Measurements from ENCODE around the gene PLB1.

The PLB1 gene

DNA sequence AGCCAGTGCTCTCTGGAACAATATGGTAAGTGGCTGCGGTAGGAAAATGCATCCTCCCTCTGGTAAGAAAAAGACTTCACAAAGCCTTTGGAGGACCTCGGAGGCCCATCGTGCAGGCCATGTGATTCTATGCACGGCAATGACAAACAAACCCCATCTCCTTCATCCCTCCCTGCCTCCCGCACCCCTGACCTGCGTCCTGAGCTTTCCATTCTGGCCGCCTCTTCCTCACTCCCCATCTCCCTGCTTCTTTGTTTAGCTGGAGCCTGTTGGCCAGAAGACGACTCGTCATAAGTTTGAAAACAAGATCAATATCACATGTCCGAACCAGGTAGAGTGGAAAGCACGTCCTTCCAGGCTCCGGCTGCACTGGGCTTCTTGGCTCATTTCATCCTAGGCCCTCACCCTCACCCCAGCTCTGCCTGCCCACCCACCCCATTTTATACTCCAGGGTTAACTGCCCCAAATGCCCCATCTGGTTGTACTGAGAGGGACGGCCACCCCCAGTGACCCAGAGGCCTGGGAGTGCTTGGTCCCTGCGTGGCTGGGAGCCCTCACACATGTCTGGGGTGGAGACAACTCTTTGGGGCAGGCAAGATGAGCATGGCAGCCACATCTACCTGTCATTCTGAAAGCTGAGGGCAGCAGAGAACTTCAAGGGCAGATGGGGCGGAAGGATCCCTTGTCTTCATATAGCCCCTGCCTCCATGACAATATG is 94.0 kb downstream of the PLB1 start:
- Histone ChIP-seq H3K9me3 (ENCODE audit: control insufficient read depth, low read depth, low read length) (no peaks in the 10 kb centered on the region), H3K4me3 (ENCODE audit: low read length) (no peak overlapping the region), H3K27ac (ENCODE audit: low read length) (no peak overlapping the region), H3K36me3 (ENCODE audit: control insufficient read depth, low read depth, low read length) (no peaks in the 10 kb centered on the region), H3K9ac (ENCODE audit: low read length) (no peak overlapping the region), H3K4me1 (ENCODE audit: control insufficient read depth, low read depth, low read length) (peaks cover 10% of the 10 kb centered on the region), H3K27me3 (ENCODE audit: control insufficient read depth, insufficient read depth, low read length) (no peaks in the 10 kb centered on the region)

DNA sequence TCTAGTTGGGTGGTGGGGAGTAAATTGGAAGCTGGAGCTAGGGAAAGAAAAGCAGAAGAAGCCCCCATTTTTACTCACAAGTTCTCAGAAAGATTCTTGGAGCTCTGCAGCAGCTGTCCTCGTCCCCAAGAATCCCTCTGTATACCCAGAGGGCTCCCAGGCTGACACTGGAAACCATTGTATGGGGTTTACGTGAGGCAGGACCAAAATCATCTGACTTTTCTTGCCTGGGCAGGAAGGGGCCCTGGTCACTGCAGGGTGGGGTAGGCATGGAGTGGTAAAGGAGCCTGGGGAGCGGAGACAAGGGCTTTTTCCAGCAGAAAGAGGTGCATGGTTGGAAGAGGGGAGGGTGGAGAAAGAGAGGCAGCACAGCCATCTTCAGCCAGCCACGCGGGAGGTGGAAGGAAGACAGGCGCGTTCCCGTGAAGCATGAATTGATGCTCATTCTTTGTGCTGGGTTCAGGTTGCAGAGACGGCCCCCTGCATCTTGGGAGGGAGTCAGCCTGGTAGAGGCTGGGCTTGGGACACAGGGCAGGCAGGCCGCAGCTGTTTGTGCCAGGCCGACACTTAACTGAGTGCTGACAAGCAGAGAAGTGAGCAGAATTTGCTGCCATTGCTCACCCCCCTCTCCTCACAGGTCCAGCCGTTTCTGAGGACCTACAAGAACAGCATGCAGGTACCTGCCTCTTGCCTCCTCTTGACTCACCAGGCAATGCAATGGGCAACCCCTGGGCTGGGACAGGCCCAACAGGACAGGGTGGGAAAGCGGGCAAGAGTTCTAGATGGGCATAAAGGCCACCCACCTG is 94.8 kb downstream of the PLB1 start:
- Histone ChIP-seq H3K36me3 (ENCODE audit: control insufficient read depth, low read depth, low read length) (no peaks in the 10 kb centered on the region), H3K9ac (ENCODE audit: low read length) (no peak overlapping the region), H3K27ac (ENCODE audit: low read length) (no peak overlapping the region), H3K4me1 (ENCODE audit: control insufficient read depth, low read depth, low read length) (peaks cover 10% of the 10 kb centered on the region), H3K9me3 (ENCODE audit: control insufficient read depth, low read depth, low read length) (no peaks in the 10 kb centered on the region), H3K27me3 (ENCODE audit: control insufficient read depth, insufficient read depth, low read length) (no peaks in the 10 kb centered on the region), H3K4me3 (ENCODE audit: low read length) (no peak overlapping the region)

DNA sequence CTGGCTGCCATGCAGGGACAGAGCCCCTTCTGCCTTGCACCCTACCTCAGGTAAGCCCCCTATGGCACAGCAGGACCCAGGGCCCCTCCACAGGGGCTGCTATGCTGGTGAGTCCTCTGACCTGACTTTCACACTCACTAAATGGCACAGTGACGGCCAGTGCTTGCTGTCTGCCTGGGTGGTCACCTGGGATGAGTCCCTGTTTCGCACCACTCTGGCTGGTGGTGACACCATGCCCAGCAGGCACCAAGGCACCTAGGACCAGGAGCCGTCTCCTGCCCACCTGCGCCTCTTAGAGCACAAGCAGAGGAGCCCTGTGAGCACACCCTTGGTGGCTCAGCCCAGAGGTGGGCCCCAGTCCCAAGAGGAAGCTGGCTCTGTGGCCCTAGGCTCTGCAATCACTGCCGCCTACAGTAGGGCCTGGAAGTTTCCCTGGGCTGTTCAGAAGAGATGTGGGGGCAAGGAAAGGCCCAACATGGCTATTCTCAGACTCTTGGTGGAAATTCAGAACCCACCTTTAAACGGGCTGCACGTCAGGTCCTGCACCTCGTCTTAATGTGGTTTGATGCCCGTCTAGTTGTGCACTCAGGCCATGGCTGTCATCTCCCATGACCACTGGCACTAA is 96.0 kb downstream of the PLB1 start:
- Histone ChIP-seq H3K27ac (ENCODE audit: low read length) (no peak overlapping the region), H3K9ac (ENCODE audit: low read length) (no peak overlapping the region), H3K9me3 (ENCODE audit: control insufficient read depth, low read depth, low read length) (no peaks in the 10 kb centered on the region), H3K27me3 (ENCODE audit: control insufficient read depth, insufficient read depth, low read length) (no peaks in the 10 kb centered on the region), H3K4me1 (ENCODE audit: control insufficient read depth, low read depth, low read length) (peaks cover 10% of the 10 kb centered on the region), H3K36me3 (ENCODE audit: control insufficient read depth, low read depth, low read length) (no peaks in the 10 kb centered on the region), H3K4me3 (ENCODE audit: low read length) (no peak overlapping the region)

DNA sequence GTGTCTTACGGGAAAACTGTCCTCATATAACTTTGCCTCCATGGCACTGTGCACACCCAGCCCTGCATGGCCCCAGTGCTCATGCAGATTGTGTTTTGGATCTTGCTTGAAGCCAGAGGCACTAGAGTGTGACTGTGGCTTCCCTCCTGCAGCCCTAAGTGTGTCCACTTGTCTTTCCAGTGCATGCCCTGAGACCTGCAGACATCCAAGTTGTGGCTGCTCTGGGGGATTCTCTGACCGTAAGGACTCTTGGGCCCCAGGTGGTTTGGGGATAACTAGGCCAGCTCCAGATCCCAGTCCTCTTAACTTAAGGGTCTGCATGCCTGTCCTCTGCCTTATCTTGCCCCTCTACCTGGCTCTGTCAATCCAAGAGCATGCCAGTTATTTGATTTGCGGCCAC is 96.6 kb downstream of the PLB1 start:
- no peaks in the 10 kb centered on the region for H3K9me3 ChIP-seq (ENCODE audit: control insufficient read depth, low read depth, low read length)
- H3K36me3 ChIP-seq (ENCODE audit: control insufficient read depth, low read depth, low read length) = no peaks in the 10 kb centered on the region
- no peaks in the 10 kb centered on the region for H3K27me3 ChIP-seq (ENCODE audit: control insufficient read depth, insufficient read depth, low read length)
- peaks cover 10% of the 10 kb centered on the region for H3K4me1 ChIP-seq (ENCODE audit: control insufficient read depth, low read depth, low read length)
- H3K27ac ChIP-seq (ENCODE audit: low read length) = no peak overlapping the region
- no peak overlapping the region for H3K9ac ChIP-seq (ENCODE audit: low read length)
- no peak overlapping the region for H3K4me3 ChIP-seq (ENCODE audit: low read length)

DNA sequence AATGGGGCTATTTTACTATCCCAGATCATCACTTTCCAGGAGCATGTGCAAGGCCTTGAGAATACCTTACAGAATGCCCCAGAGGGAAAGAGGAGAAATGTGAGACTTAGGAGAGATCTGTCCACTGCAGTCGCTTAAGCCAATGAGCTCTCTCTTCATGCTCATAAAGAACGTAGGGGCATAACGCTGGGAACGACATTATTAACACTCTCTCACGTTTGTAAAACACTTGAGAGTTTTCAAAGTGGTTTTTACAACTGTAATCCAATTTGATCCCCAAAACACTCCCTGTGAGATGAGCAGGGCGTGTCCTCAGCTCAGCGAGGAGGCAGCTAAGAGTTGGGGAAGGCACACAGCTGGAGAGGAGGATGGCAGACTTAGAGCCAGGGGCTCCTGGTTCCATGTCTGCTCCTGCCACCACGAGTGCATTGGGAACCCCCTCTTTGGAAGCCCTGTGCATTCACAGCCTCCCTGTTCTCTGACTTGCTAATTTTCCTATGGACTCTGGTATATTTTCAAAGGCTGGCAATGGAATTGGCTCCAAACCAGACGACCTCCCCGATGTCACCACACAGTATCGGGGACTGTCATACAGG is 97.4 kb downstream of the PLB1 start:
- H3K36me3 ChIP-seq (ENCODE audit: control insufficient read depth, low read depth, low read length) = no peaks in the 10 kb centered on the region
- no peaks in the 10 kb centered on the region for H3K9me3 ChIP-seq (ENCODE audit: control insufficient read depth, low read depth, low read length)
- H3K4me3 ChIP-seq (ENCODE audit: low read length) = no peak overlapping the region
- H3K27me3 ChIP-seq (ENCODE audit: control insufficient read depth, insufficient read depth, low read length) = no peaks in the 10 kb centered on the region
- no peak overlapping the region for H3K27ac ChIP-seq (ENCODE audit: low read length)
- no peak overlapping the region for H3K9ac ChIP-seq (ENCODE audit: low read length)
- peaks cover 10% of the 10 kb centered on the region for H3K4me1 ChIP-seq (ENCODE audit: control insufficient read depth, low read depth, low read length)

DNA sequence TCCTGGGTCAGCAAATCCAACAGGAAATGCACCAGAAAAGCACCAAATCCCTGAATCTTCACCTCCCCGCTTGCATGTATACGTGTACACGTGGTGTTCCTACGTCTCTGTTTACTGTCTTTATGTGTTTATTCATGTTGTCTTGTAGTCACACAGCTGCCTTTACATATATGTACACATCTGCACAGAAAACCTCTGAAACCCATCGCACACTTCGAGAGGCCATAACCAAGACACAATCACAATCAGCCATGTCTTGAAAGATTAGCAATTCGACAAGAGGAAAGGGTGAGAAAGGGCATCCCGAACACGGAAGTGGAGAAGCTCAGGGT is 98.1 kb downstream of the PLB1 start:
- no peaks in the 10 kb centered on the region for H3K36me3 ChIP-seq (ENCODE audit: control insufficient read depth, low read depth, low read length)
- peaks cover 10% of the 10 kb centered on the region for H3K4me1 ChIP-seq (ENCODE audit: control insufficient read depth, low read depth, low read length)
- H3K27ac ChIP-seq (ENCODE audit: low read length) = no peak overlapping the region
- no peaks in the 10 kb centered on the region for H3K9me3 ChIP-seq (ENCODE audit: control insufficient read depth, low read depth, low read length)
- no peak overlapping the region for H3K4me3 ChIP-seq (ENCODE audit: low read length)
- no peaks in the 10 kb centered on the region for H3K27me3 ChIP-seq (ENCODE audit: control insufficient read depth, insufficient read depth, low read length)
- H3K9ac ChIP-seq (ENCODE audit: low read length) = no peak overlapping the region

DNA sequence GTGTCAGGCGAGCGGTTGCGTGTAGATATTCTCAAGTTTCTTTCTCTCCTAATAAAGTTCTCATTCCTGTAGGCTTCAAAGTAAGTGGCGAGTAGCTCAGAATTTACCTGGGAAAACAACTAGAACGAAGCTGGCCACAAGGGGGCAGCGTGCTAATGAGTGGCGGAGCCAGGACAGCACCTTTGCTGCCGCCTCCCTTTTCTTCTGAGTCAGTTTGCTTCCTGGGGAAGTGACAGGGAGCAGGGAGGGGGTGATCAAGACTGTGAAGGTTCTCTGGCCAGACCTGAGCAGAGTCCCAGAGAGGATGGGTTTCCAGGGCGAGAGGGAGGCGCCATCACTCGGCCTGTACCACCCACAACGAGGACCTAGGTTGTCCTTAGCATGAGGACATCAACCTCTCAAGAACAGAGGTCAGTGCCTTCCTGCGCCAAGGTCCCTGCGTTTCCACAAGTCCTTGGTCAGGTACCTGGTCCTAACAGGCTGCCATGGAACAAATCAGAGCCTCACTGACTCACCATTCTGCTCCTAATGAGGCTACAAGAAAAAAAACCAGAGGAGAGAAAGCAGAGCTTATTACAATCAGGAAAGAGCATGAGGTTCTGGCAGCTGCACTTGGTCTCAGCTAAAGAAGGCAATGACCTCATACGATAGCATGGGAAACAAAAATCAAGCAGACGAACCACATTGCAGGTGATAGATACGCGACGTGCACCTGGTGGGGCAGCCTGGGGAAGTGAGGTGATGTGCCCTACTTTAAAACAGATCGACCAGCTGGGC is 98.7 kb downstream of the PLB1 start:
- Histone ChIP-seq H3K4me3 (ENCODE audit: low read length) (no peak overlapping the region), H3K4me1 (ENCODE audit: control insufficient read depth, low read depth, low read length) (peaks cover 10% of the 10 kb centered on the region), H3K9me3 (ENCODE audit: control insufficient read depth, low read depth, low read length) (no peaks in the 10 kb centered on the region), H3K9ac (ENCODE audit: low read length) (no peak overlapping the region), H3K36me3 (ENCODE audit: control insufficient read depth, low read depth, low read length) (no peaks in the 10 kb centered on the region), H3K27ac (ENCODE audit: low read length) (no peak overlapping the region), H3K27me3 (ENCODE audit: control insufficient read depth, insufficient read depth, low read length) (no peaks in the 10 kb centered on the region)

DNA sequence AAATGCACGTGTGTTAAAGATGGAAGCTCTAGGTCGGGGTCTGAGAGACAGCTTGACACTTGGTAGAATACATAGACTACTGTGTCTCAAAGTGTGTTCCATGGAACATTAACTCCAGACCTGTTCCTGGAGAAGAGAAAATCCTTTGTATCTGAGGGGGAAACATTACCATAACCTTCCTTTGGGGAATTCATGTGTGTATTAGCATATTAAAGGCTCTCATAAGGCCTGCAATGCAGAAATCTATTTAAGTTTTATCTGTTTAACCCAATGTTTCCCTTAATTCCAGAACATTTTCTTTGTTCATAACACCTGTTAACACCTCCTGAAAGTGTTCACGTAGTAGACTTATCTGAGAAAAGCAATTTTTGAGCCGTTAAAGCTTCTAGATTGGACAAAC is 99.5 kb downstream of the PLB1 start:
- no peak overlapping the region for H3K27ac ChIP-seq (ENCODE audit: low read length)
- no peak overlapping the region for H3K9ac ChIP-seq (ENCODE audit: low read length)
- H3K4me1 ChIP-seq (ENCODE audit: control insufficient read depth, low read depth, low read length) = peaks cover 10% of the 10 kb centered on the region
- H3K27me3 ChIP-seq (ENCODE audit: control insufficient read depth, insufficient read depth, low read length) = no peaks in the 10 kb centered on the region
- no peak overlapping the region for H3K4me3 ChIP-seq (ENCODE audit: low read length)
- H3K9me3 ChIP-seq (ENCODE audit: control insufficient read depth, low read depth, low read length) = no peaks in the 10 kb centered on the region
- H3K36me3 ChIP-seq (ENCODE audit: control insufficient read depth, low read depth, low read length) = no peaks in the 10 kb centered on the region

DNA sequence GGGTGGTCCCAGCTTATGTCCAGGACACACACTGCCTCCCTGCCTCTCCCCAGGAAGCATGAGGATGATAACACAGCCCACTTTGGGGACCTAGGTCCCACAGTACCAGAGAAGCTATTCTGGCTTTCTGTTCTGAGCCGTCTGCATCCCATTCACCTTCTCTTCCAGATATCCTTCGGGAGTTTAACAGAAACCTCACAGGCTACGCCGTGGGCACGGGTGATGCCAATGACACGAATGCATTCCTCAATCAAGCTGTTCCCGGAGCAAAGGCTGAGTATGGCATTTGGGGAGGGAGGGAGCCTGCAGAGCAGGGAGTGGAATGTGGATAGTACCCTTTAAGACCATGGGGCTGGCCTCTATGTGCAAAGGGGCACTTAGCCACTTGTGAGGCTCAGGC is 102.6 kb downstream of the PLB1 start:
- Histone ChIP-seq H3K9ac (ENCODE audit: low read length) (no peak overlapping the region), H3K4me1 (ENCODE audit: control insufficient read depth, low read depth, low read length) (peaks cover 7% of the 10 kb centered on the region), H3K36me3 (ENCODE audit: control insufficient read depth, low read depth, low read length) (no peaks in the 10 kb centered on the region), H3K27ac (ENCODE audit: low read length) (no peak overlapping the region), H3K4me3 (ENCODE audit: low read length) (no peak overlapping the region), H3K27me3 (ENCODE audit: control insufficient read depth, insufficient read depth, low read length) (no peaks in the 10 kb centered on the region), H3K9me3 (ENCODE audit: control insufficient read depth, low read depth, low read length) (no peaks in the 10 kb centered on the region)

DNA sequence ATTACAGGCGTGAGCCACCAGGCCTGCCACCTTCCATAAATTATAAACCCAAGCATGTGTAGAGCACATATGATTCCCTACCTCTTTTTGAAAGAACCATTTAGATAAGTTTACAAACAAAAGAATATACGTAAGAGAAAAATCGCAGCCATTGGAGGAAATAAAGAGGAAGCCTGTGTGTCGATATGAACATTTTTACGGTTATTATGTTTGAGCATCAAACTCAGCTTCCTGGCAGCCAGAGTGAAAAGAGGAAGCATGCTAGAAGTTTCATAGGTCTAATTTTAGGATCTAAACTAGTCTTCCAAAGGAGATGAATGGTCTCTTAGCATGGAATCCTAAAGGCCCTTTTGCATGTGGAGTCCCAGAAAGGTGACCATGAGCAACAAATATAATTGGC is 104.3 kb downstream of the PLB1 start:
- H3K4me1 ChIP-seq (ENCODE audit: control insufficient read depth, low read depth, low read length) = no peaks in the 10 kb centered on the region
- H3K27ac ChIP-seq (ENCODE audit: low read length) = no peak overlapping the region
- no peak overlapping the region for H3K9ac ChIP-seq (ENCODE audit: low read length)
- no peaks in the 10 kb centered on the region for H3K36me3 ChIP-seq (ENCODE audit: control insufficient read depth, low read depth, low read length)
- no peaks in the 10 kb centered on the region for H3K9me3 ChIP-seq (ENCODE audit: control insufficient read depth, low read depth, low read length)
- H3K27me3 ChIP-seq (ENCODE audit: control insufficient read depth, insufficient read depth, low read length) = no peaks in the 10 kb centered on the region
- H3K4me3 ChIP-seq (ENCODE audit: low read length) = no peak overlapping the region

DNA sequence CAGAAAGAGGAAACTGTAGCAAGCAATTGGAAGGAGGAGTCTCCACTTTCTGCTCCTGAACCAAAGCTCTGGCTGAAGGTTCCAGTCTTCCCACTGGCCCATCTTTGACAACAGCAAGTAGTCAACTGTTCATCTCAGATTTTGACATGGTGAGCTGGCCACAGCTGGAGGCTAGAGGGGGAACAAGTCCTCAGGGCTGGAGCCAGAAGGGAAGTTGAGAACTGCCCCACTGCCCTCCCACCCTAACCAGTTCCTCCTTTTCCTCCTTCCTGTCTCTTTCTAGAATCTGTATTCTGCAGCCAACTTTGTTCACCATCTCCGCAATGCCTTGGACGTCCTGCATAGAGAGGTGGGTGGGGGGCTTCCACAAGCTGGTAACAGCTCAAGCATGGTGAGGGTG is 105.8 kb downstream of the PLB1 start:
- no peak overlapping the region for H3K4me3 ChIP-seq (ENCODE audit: low read length)
- H3K27me3 ChIP-seq (ENCODE audit: control insufficient read depth, insufficient read depth, low read length) = no peaks in the 10 kb centered on the region

More for the DNA sequence above, 105.8 kb downstream of the PLB1 start:
- no peaks in the 10 kb centered on the region for H3K9me3 ChIP-seq (ENCODE audit: control insufficient read depth, low read depth, low read length)
- no peak overlapping the region for H3K27ac ChIP-seq (ENCODE audit: low read length)
- H3K4me1 ChIP-seq (ENCODE audit: control insufficient read depth, low read depth, low read length) = no peaks in the 10 kb centered on the region
- no peak overlapping the region for H3K9ac ChIP-seq (ENCODE audit: low read length)
- H3K36me3 ChIP-seq (ENCODE audit: control insufficient read depth, low read depth, low read length) = no peaks in the 10 kb centered on the region

Measured in iPS-18a (cell line).